ENCODE results near the gene IRS1. TPM values are rescaled to one million over a fixed set of nuclear protein-coding genes. Genes with fewer than 3 reads are reported as not detected.

The IRS1 gene
- total and polyA plus RNA-seq, 12 donors, result 2.2 to 20.2 (median 14.5) TPM

- no peak for ATAC-seq
- no peak overlapping the region for H3K27ac ChIP-seq
- intact Hi-C loops (cut with DNase I), result loop anchor here in 1 of 10 donors (10.0 kb wide), 1 partner anchor 49 kb away; the partner anchor contains the start of gene IRS1
Measured at GRCh38 chr2:226746196-226746800, 53.3 kb downstream of the IRS1 start.

GRCh38 chr2:226743915-226744314 lies 55.7 kb downstream of the IRS1 start:
- ATAC-seq (no peak), DNase-seq (no peak)
- Histone ChIP-seq H3K9me3 (no peaks in the 10 kb centered on the region), H3K4me3 (no peak overlapping the region), H3K27ac (peak overlapping the region in 1 of 10 donors; percentile 23), H3K36me3 (no peaks in the 10 kb centered on the region), H3K27me3 (no peaks in the 10 kb centered on the region), H3K4me1 (peaks cover 7 to 69% (median 41%) of the 10 kb centered on the region in 9 donors)
- 77 to 85% methylated on average over 4 of the region's 4 CpGs for WGBS, 2 donors
- intact Hi-C loops (cut with DNase I), result loop anchor here in 2 of 10 donors (5.0 to 10.0 kb wide), 2 partner anchors 48 to 51 kb away; partner anchors contain the start of gene IRS1 (in 1 of the 2)
- TF ChIP-seq CTCF (IDR thresholded peaks at IDR 0.05), result no peak

More at GRCh38 chr2:226746196-226746800, 53.3 kb downstream of the IRS1 start:
- DNase-seq, result no peak
- Histone ChIP-seq H3K4me3 (no peak overlapping the region), H3K27me3 (no peaks in the 10 kb centered on the region), H3K4me1 (peaks cover 4 to 46% (median 19%) of the 10 kb centered on the region in 9 donors), H3K9me3 (no peaks in the 10 kb centered on the region), H3K36me3 (no peaks in the 10 kb centered on the region)
- 85 to 96% methylated on average over 1 of the region's 1 CpG for WGBS, 2 donors
- no peak for TF ChIP-seq CTCF (IDR thresholded peaks at IDR 0.05)

GRCh38 chr2:226742347-226742746 lies 57.3 kb downstream of the IRS1 start:
- ATAC-seq (peak; percentile 82 to 93 (median 89)), DNase-seq (peak; percentile 23 to 70)
- H3K9me3 ChIP-seq, result no peaks in the 10 kb centered on the region
- no peaks in the 10 kb centered on the region for H3K27me3 ChIP-seq
- peak overlapping the region in 9 of 10 donors; percentile 43 to 78 (median 67) for H3K27ac ChIP-seq
- 20 to 39% methylated on average over 5 of the region's 5 CpGs for WGBS, 2 donors
- H3K36me3 ChIP-seq, result no peaks in the 10 kb centered on the region
- no peak for TF ChIP-seq CTCF (IDR thresholded peaks at IDR 0.05)
- H3K4me3 ChIP-seq, result no peak overlapping the region
- intact Hi-C loops (cut with DNase I), result loop anchor here in 2 of 10 donors (5.0 to 10.0 kb wide), 2 partner anchors 50 to 52 kb away; partner anchors contain the start of gene IRS1 (in 1 of the 2)
- H3K4me1 ChIP-seq, result peaks cover 7 to 71% (median 50%) of the 10 kb centered on the region in 9 donors

- intact Hi-C loops (cut with DNase I), result loop anchor here in 2 of 10 donors (5.0 to 10.0 kb wide), 2 partner anchors 52 to 55 kb away; partner anchors contain the start of gene IRS1 (in 1 of the 2)
- peaks cover 0 to 9% (median 0%) of the 10 kb centered on the region in 9 donors for H3K36me3 ChIP-seq
- peaks cover 7 to 63% (median 50%) of the 10 kb centered on the region in 9 donors for H3K4me1 ChIP-seq
- no peak for TF ChIP-seq CTCF (IDR thresholded peaks at IDR 0.05)
- no peaks in the 10 kb centered on the region for H3K27me3 ChIP-seq
- ATAC-seq (no peak), DNase-seq (no peak)
- H3K4me3 ChIP-seq, result no peak overlapping the region
- peak overlapping the region in 5 of 10 donors; percentile 38 to 75 (median 47) for H3K27ac ChIP-seq
- no peaks in the 10 kb centered on the region for H3K9me3 ChIP-seq
- 46 to 47% methylated on average over 3 of the region's 3 CpGs for WGBS, 2 donors
Measured at GRCh38 chr2:226740039-226740648, 59.5 kb downstream of the IRS1 start.
